Fibroblast of villous mesenchyme (primary cell): Measurements from ENCODE around the gene WDR37. TPM values are rescaled to one million over a fixed set of nuclear protein-coding genes. Genes with fewer than 3 reads are reported as not detected.

Source experiments
- DNase-seq: peaks from one replicate; pipeline ENCODE4 v3.0.0-alpha.2; 2010; ENCODE audit warnings: low read depth
- H3K4me3 ChIP-seq: 2 replicates; pipeline ENCODE4 v1.5.1; 2011; ENCODE audit warnings: low read depth, mild to moderate bottlenecking, low read length
- CTCF ChIP-seq: IDR thresholded peaks from 2 replicates; pipeline ENCODE4 v1.5.1; 2012; ENCODE audit warnings: low read depth, mild to moderate bottlenecking, low read length; ENCODE audit not compliant: insufficient read depth
- total RNA-seq: library from RNA; depleted of rRNA; stranded (reverse); fragments of >200 nt; gene quantifications from 2 replicates; pipeline ENCODE4 v1.2.3, GENCODE V29; 2012

The WDR37 gene
- total RNA-seq, 1 donor, result 27.2 TPM

GRCh38 chr10:1085258-1085657, 29.1 kb downstream of the WDR37 start:
- TF ChIP-seq CTCF, result no peak
- H3K4me3 ChIP-seq, result no peak overlapping the region
- no peak for DNase-seq

- no peak overlapping the region for H3K4me3 ChIP-seq
- DNase-seq, result no peak
- no peak for TF ChIP-seq CTCF
These were observed 30.6 kb downstream of the WDR37 start for GRCh38 chr10:1086787-1087186.

GRCh38 chr10:1089017-1089689, 33.0 kb downstream of the WDR37 start:
- no peak overlapping the region for H3K4me3 ChIP-seq
- TF ChIP-seq CTCF, result no peak
- DNase-seq, result no peak

GRCh38 chr10:1090696-1091095, 34.5 kb downstream of the WDR37 start:
- TF ChIP-seq CTCF, result no peak
- no peak overlapping the region for H3K4me3 ChIP-seq
- DNase-seq, result no peak

GRCh38 chr10:1093696-1094095, 37.5 kb downstream of the WDR37 start:
- TF ChIP-seq CTCF, result no peak
- DNase-seq, result no peak
- H3K4me3 ChIP-seq, result no peak overlapping the region

- no peak for DNase-seq
- no peak overlapping the region for H3K4me3 ChIP-seq
- TF ChIP-seq CTCF, result no peak
These were observed 38.2 kb downstream of the WDR37 start for GRCh38 chr10:1094112-1095057.
